Measurements from ENCODE around the gene JUND. TPM values are rescaled to one million over a fixed set of nuclear protein-coding genes. Genes with fewer than 3 reads are reported as not detected.
"Not testable (repeated sequence)": the region's sequence is repeated elsewhere in the genome, so short reads cannot be mapped to it uniquely, and the experiment has no call there.

Gene JUND
- total RNA-seq (2012; rRNA removed), result 41.8 and 46.7 TPM in 2 replicates

DNA sequence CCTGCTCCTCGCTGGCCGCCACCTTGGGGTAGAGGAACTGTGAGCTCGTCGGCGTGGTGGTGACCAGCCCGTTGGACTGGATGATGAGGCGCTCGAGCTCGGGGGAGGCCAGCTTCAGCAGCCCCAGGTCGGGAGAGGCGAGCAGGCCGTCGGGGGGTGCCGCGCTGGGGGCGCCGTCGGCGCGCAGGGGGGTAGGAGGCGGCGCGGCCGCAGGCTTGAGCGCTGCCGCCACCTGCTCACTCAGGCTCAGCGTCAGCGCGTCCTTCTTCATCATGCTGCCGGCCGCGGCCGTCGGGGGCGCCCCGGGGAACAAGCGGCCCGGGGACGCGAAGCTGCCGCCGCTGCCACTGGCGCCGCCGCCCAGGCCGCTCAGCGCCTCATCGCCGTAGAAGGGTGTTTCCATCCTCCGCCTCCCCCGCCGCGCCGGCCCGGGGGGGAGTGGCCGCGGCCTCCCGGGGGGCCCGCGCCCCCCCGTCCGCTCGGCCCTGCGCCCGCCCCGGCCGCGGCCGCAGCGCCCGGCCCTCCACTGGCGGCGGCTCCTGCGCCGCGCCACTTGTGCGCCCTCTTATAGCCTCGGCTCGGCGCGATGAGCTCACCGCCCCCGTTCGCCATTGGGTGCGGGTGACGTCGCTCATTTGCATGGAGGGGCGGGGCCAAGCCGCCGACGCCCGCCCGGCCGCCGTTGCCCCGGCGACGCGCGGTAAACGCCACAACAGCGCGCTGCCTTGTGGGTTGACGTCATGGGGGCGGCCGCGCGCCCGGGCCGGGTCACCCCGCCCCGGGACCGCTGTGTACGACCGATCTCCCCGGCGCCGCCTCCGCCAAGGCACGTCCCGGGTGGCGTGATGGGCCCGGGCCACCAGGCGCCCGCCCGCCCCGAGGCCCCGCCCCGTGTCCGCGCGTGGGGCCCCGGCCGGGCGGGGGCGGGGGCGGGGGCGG is at the start of gene JUND:
JUND (minus strand) TSS at position 541 of the 939 bp plus-strand sequence; CDS start at position 403, 138 bp downstream.
- no peaks in the 10 kb centered on the region for H3K9me3 ChIP-seq (replicated peaks; ENCODE audit: low read length)
- peak within 1 kb of the TSS; percentile 88 for H3K4me3 ChIP-seq (ENCODE audit: low read length)
- H3K9ac ChIP-seq (ENCODE audit: low read depth, low read length), result peak within 1 kb of the TSS; percentile 97
- peaks cover 29% of the 10 kb centered on the region for H3K4me1 ChIP-seq (ENCODE audit: control insufficient read depth, insufficient read depth, low read length)
- H3K4me2 ChIP-seq (ENCODE audit: low read length), result peak within 1 kb of the TSS; percentile 89
- no peaks in the 10 kb centered on the region for H3K27me3 ChIP-seq (ENCODE audit: control insufficient read depth, insufficient read depth, low read length)
- peaks cover 14% of the 10 kb centered on the region for H3K36me3 ChIP-seq (ENCODE audit: insufficient read depth, low read length)

DNA sequence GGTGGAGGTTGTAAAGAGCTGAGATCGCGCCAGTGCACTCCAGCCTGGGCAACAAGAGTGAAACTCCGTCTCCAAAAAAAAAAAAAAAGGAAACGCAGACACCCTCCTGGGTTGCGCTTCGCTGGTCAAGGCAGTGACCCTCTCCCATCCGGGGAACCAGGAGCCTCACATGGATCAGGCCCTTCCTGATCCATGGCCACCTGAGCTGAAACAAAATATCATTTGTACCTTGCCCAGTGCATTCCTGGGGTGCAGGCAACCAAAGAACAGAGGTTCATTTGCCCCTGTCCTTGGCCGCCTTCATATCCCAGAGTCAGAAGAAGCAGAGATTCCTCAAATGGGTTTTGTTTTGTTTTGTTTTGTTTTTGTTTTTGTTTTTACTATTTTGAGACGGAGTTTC is 49.4 kb upstream of the JUND start:
- Histone ChIP-seq H3K9ac (ENCODE audit: low read depth, low read length) (no peak overlapping the region), H3K36me3 (ENCODE audit: insufficient read depth, low read length) (no peaks in the 10 kb centered on the region), H3K4me2 (ENCODE audit: low read length) (no peak overlapping the region), H3K4me1 (ENCODE audit: control insufficient read depth, insufficient read depth, low read length) (peaks cover 9% of the 10 kb centered on the region), H3K4me3 (ENCODE audit: low read length) (no peak overlapping the region), H3K27me3 (ENCODE audit: control insufficient read depth, insufficient read depth, low read length) (no peaks in the 10 kb centered on the region), H3K9me3 (replicated peaks; ENCODE audit: low read length) (no peaks in the 10 kb centered on the region)

DNA sequence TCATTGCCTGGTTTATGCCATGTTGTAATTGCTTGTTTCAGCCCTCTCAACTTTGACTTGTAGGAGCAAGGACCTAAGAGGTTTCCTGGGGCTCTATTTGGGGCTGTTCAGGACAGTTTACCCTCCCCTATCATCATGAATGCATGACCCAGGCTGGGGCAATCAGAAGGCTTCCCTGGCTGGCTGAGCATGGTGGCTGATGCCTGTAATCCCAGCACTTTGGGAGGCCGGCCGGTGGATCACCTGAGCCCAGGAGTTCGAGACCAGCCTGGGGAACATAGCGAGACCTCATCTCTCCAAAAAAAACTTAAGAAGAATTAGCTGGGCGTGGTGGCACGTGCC is 47.6 kb upstream of the JUND start:
- H3K4me3 ChIP-seq (ENCODE audit: low read length), result peak overlapping the region; percentile 61
- H3K9me3 ChIP-seq (replicated peaks; ENCODE audit: low read length), result no peaks in the 10 kb centered on the region
- peak overlapping the region; percentile 59 for H3K9ac ChIP-seq (ENCODE audit: low read depth, low read length)

DNA sequence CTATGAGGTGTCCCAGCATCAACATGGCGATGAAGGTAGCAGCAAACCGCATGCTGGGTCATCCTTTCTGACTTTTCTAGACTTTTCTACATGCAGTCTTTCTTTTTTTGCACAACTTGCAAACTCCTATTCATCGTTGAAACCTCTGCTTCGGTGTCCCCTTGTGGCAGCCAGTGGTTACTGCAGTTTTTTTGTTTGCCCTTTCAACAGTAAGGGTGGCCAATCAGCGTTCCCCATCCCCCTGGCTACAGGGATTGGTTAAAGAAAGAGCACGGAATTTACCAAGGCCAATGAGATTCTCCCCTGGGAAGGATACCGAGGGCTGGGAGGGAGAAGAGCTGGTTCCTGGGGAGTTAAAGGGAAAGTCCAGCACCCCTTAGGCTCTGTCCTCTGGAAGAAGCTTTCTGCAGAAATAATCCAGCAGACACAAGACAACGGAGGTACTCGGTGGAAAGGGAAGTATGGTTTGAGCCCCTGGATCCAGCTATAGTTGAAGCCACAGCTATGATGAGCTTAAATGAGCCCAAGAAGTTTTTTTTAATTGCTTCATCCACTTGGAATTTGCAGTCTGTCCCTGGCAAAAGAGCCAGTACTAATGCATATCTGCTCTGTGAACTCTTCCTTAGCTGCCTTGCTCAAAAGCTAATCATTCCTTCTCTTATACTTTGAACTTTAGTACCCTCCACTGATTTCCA is 47.1 kb upstream of the JUND start:
- Histone ChIP-seq H3K27me3 (ENCODE audit: control insufficient read depth, insufficient read depth, low read length) (no peaks in the 10 kb centered on the region), H3K36me3 (ENCODE audit: insufficient read depth, low read length) (no peaks in the 10 kb centered on the region), H3K4me1 (ENCODE audit: control insufficient read depth, insufficient read depth, low read length) (peaks cover 17% of the 10 kb centered on the region), H3K4me3 (ENCODE audit: low read length) (peak overlapping the region; percentile 61), H3K9me3 (replicated peaks; ENCODE audit: low read length) (no peaks in the 10 kb centered on the region), H3K9ac (ENCODE audit: low read depth, low read length) (peak overlapping the region; percentile 59), H3K4me2 (ENCODE audit: low read length) (peak overlapping the region; percentile 83)

More for the DNA sequence above, 47.6 kb upstream of the JUND start:
- peak overlapping the region; percentile 83 for H3K4me2 ChIP-seq (ENCODE audit: low read length)
- no peaks in the 10 kb centered on the region for H3K27me3 ChIP-seq (ENCODE audit: control insufficient read depth, insufficient read depth, low read length)
- H3K36me3 ChIP-seq (ENCODE audit: insufficient read depth, low read length), result no peaks in the 10 kb centered on the region
- H3K4me1 ChIP-seq (ENCODE audit: control insufficient read depth, insufficient read depth, low read length), result peaks cover 12% of the 10 kb centered on the region

DNA sequence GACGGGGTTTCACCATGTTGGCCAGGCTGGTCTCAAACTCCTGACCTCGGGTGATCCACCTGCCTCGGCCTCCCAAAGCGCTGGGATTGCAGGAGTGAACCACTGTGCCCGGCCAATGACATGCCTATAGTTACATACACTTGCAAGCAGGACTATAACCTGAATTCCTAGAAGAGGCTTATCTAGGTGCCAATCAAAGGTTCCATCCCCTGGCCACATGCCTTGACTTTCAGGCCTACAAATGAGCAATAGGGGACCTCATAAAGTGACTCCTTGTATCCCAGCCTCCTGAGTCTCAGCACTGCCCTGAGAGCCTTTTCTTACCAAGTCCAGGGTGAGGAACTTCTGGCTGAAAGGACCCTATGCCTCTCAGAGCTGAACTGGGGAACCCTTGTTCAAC is 45.4 kb upstream of the JUND start:
- no peak overlapping the region for H3K4me3 ChIP-seq (ENCODE audit: low read length)
- H3K9ac ChIP-seq (ENCODE audit: low read depth, low read length), result no peak overlapping the region

DNA sequence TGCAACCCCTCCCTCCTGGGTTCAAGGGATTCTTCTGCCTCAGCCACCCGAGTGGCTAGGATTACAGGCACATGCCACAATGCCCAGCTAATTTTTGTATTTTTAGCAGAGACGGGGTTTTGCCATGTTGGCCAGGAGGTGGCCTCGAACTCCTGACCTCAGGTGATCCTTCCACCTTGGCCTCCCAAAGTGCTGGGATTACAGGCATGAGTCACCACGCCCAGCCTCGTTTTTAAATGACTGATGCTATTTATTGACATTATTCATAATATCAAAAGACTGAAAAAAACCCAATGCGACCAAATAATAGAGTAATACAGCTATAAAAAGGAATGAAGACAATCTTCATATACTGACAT is 42.9 kb upstream of the JUND start:
- not testable (repeated sequence) for H3K27me3 ChIP-seq (ENCODE audit: control insufficient read depth, insufficient read depth, low read length); H3K4me2 ChIP-seq (ENCODE audit: low read length); H3K4me3 ChIP-seq (ENCODE audit: low read length); H3K9me3 ChIP-seq (replicated peaks; ENCODE audit: low read length); H3K9ac ChIP-seq (ENCODE audit: low read depth, low read length); H3K36me3 ChIP-seq (ENCODE audit: insufficient read depth, low read length)
- H3K4me1 ChIP-seq (ENCODE audit: control insufficient read depth, insufficient read depth, low read length), result peaks cover 29% of the 10 kb centered on the region

More for the DNA sequence above, 45.4 kb upstream of the JUND start:
- no peak overlapping the region for H3K4me2 ChIP-seq (ENCODE audit: low read length)
- no peaks in the 10 kb centered on the region for H3K36me3 ChIP-seq (ENCODE audit: insufficient read depth, low read length)
- peaks cover 25% of the 10 kb centered on the region for H3K4me1 ChIP-seq (ENCODE audit: control insufficient read depth, insufficient read depth, low read length)
- H3K27me3 ChIP-seq (ENCODE audit: control insufficient read depth, insufficient read depth, low read length), result no peaks in the 10 kb centered on the region
- H3K9me3 ChIP-seq (replicated peaks; ENCODE audit: low read length), result no peaks in the 10 kb centered on the region

DNA sequence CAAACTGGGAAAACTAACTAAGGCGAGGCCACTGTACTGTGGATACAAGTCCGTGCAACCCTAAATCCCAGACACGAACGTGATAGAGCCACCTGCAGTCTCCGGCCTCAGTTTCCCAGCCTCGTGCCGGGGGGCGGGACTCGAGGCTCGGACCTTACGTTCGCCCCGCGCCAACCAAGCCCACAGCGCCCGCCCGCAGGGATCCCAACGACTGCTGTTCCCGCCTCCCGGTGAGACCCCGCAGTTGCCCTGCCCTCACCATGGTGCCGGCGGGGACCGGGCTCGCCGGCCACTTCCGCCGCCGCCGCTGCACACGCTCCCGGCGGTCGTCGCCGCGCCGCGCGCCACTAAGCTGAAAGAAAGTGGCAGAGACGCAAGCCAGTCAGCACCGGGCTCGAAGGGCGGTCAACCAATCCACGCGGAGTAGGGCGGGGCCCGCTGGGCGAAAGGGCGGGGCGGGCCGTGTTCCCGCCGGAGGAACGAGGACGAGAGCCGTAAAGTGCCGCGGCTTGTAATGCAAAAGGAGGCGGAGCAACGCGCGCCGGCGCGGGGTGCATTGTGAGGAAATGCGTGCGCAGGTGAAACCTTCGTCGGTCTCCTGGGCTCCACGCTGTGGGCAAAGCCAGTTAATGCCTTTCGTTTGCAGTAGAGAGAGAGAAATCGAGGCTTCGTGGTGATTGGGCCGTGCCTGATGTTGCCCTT is 41.5 kb upstream of the JUND start, which contains the start of gene LSM4:
LSM4 (minus strand) TSS at position 318 of the 702 bp plus-strand sequence; CDS start at position 262, 56 bp downstream.
- Histone ChIP-seq H3K9me3 (replicated peaks; ENCODE audit: low read length) (no peaks in the 10 kb centered on the region), H3K4me2 (ENCODE audit: low read length) (peak within 1 kb of the TSS; percentile 89), H3K9ac (ENCODE audit: low read depth, low read length) (peak within 1 kb of the TSS; percentile 92), H3K4me3 (ENCODE audit: low read length) (peak within 1 kb of the TSS; percentile 79), H3K27me3 (ENCODE audit: control insufficient read depth, insufficient read depth, low read length) (no peaks in the 10 kb centered on the region), H3K36me3 (ENCODE audit: insufficient read depth, low read length) (peaks cover 4% of the 10 kb centered on the region), H3K4me1 (ENCODE audit: control insufficient read depth, insufficient read depth, low read length) (peaks cover 20% of the 10 kb centered on the region)

DNA sequence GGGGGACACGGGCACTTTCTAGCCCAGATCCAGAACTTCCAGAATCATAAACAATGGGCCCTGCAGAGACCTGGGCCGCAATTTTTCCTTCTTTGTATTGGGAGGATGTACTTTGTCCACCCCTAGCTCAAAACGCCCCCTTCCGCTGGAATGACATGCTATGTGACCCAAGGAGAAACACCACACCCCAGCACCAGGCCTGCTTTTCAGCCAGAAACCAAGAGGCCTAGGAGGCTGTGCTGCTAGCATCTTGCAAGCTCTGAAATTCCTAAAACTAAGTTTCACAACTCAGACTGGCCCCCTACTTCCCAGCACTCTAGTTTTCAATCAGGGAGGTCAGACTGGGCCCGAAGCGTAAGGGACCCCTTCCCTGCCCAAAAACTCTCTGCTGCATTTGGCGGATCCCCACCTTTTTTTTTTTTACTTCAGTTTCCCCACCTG is 40.9 kb upstream of the JUND start:
- Histone ChIP-seq H3K9me3 (replicated peaks; ENCODE audit: low read length) (no peaks in the 10 kb centered on the region), H3K4me3 (ENCODE audit: low read length) (peak overlapping the region; percentile 79), H3K36me3 (ENCODE audit: insufficient read depth, low read length) (peaks cover 4% of the 10 kb centered on the region), H3K4me2 (ENCODE audit: low read length) (peak overlapping the region; percentile 89), H3K4me1 (ENCODE audit: control insufficient read depth, insufficient read depth, low read length) (peaks cover 20% of the 10 kb centered on the region), H3K27me3 (ENCODE audit: control insufficient read depth, insufficient read depth, low read length) (no peaks in the 10 kb centered on the region), H3K9ac (ENCODE audit: low read depth, low read length) (peak overlapping the region; percentile 92)

DNA sequence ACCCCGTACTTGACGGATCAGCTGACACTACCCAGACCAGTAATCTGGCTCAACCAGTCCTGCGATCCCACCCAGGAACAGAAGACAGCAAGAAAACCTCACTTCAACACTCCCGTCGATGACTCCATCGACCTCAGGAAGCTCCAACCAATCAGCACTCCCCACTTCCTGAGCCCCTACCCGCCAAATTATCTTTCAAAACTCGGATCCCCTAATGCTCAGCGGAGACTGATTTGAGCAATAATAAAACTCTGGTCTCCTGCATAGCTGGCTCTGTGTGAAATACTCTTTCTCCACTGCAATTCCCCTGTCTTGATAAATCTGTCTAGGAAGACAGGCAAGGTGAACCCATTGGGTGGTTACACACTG is 40.3 kb upstream of the JUND start:
- no peaks in the 10 kb centered on the region for H3K9me3 ChIP-seq (replicated peaks; ENCODE audit: low read length)
- peak overlapping the region; percentile 89 for H3K4me2 ChIP-seq (ENCODE audit: low read length)
- H3K36me3 ChIP-seq (ENCODE audit: insufficient read depth, low read length), result peaks cover 4% of the 10 kb centered on the region
- H3K4me3 ChIP-seq (ENCODE audit: low read length), result peak overlapping the region; percentile 79
- peak overlapping the region; percentile 92 for H3K9ac ChIP-seq (ENCODE audit: low read depth, low read length)
- peaks cover 20% of the 10 kb centered on the region for H3K4me1 ChIP-seq (ENCODE audit: control insufficient read depth, insufficient read depth, low read length)
- no peaks in the 10 kb centered on the region for H3K27me3 ChIP-seq (ENCODE audit: control insufficient read depth, insufficient read depth, low read length)

DNA sequence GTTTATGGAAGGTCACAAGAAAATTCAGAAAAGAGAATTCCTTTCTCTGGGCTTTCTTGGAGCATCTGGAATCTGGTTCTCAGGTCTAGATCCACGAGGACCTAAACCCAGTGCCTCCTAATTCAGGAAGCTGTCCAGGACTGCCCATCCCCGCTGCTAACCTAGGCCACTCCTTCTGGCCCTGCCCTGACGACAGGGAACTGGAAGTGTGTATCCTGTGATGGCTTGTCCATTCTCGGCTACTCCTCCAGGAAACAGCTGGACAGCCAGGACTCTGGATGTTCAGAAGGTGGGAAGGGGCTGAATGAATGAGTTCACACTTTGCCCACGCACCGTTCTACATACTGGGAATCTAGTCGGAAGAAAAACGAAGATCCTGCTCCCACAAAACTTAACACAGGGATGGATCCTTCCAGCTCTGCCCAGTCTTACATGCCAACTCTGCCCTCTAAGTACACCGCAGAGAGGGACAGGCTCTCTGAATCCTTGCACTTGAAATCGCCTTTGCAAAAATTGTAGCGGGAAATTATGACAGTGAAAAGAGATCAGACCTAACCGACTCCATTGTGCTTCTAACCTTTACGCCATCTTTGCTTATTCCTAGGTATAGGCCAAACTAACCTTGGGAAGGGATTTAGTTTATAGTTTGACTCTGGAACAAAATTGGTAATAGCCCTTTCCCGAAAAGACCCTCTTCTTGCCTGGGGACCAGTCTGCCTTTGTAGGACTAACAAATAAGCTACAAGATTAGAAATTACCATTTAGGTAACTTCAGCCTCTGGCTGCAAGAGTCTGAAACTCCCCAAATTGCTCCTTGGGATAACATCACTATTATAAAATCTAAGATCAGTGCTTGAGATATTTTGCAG is 39.7 kb upstream of the JUND start:
- H3K4me1 ChIP-seq (ENCODE audit: control insufficient read depth, insufficient read depth, low read length), result peaks cover 20% of the 10 kb centered on the region
- H3K9ac ChIP-seq (ENCODE audit: low read depth, low read length), result peak overlapping the region; percentile 92

More for the DNA sequence above, 39.7 kb upstream of the JUND start:
- Histone ChIP-seq H3K4me2 (ENCODE audit: low read length) (peak overlapping the region; percentile 89), H3K4me3 (ENCODE audit: low read length) (peak overlapping the region; percentile 79), H3K36me3 (ENCODE audit: insufficient read depth, low read length) (peaks cover 4% of the 10 kb centered on the region), H3K9me3 (replicated peaks; ENCODE audit: low read length) (no peaks in the 10 kb centered on the region), H3K27me3 (ENCODE audit: control insufficient read depth, insufficient read depth, low read length) (no peaks in the 10 kb centered on the region)

Measured in skeletal muscle satellite cell (primary cell).